IMR-90 (cell line): ENCODE results near the gene FARSB. TPM values are rescaled to one million over a fixed set of nuclear protein-coding genes. Genes with fewer than 3 reads are reported as not detected.

ENCODE experiments used
- ATAC-seq: fragments of 200-7000 bp; cut with Tn5 transposase; 2 replicates; pipeline ENCODE4 v1.9.1; 2020; ENCODE audit warnings: low read depth, mild to moderate bottlenecking, moderate library complexity
- BruUV-seq: library from RNA; stranded (reverse); fragments of 400-500 nt; replicated peaks from 2 replicates; lab custom pipeline; 2021; lab: Mats Ljungman, UMichigan
- CTCF ChIA-PET: fragments of 300-600 bp; formaldehyde crosslinking; extraction: SDS; loops from one replicate; lab custom pipeline; 2021; ENCODE audit warnings: antibody characterized with exemption; lab: Yijun Ruan, JAX
- POLR2A ChIA-PET: fragments of 300-600 bp; sonication (Branson Sonifier 250); formaldehyde crosslinking; loops from one replicate; lab custom pipeline; 2022; ENCODE audit warnings: antibody characterized with exemption; ENCODE audit not compliant: unreplicated experiment; lab: Charles Lee
- DNase-seq: peaks from one replicate; pipeline ENCODE4 v3.0.0; 2013
- H2AFZ ChIP-seq: replicated peaks from 2 replicates; pipeline ENCODE3; 2013; ENCODE audit warnings: low read length, mild to moderate bottlenecking; ENCODE audit not compliant: poor library complexity
- H2AK5ac ChIP-seq: 2 replicates; pipeline ENCODE4 v1.6.1; 2013; ENCODE audit warnings: low read depth, low read length, inconsistent platforms
- H2AK9ac ChIP-seq: replicated peaks from 2 replicates; pipeline ENCODE3; 2013; ENCODE audit warnings: mild to moderate bottlenecking, low read depth, low read length, moderate library complexity; ENCODE audit not compliant: poor library complexity
- H2BK120ac ChIP-seq: 2 replicates; pipeline ENCODE4 v1.6.1; 2013; ENCODE audit warnings: low read depth, low read length, inconsistent platforms
- H2BK15ac ChIP-seq: 3 replicates; pipeline ENCODE4 v1.6.1; 2013; ENCODE audit warnings: low read depth, low read length, inconsistent platforms
- H2BK20ac ChIP-seq: 2 replicates; pipeline ENCODE4 v1.6.1; 2013; ENCODE audit warnings: low read depth, mild to moderate bottlenecking, inconsistent platforms, low read length, moderate library complexity
- H2BK5ac ChIP-seq: 2 replicates; pipeline ENCODE4 v1.6.1; 2013; ENCODE audit warnings: mild to moderate bottlenecking, low read depth, low read length, inconsistent platforms; ENCODE audit not compliant: poor library complexity, severe bottlenecking
- H3K14ac ChIP-seq: replicated peaks from 2 replicates; pipeline ENCODE4 v1.6.1; 2013; ENCODE audit warnings: low read depth, low read length, inconsistent platforms
- H3K18ac ChIP-seq: 2 replicates; pipeline ENCODE4 v1.6.1; 2013; ENCODE audit warnings: low read depth, low read length, control low read depth
- H3K23ac ChIP-seq: 2 replicates; pipeline ENCODE4 v1.6.1; 2013; ENCODE audit warnings: low read depth, low read length, inconsistent platforms
- H3K27ac ChIP-seq: 2 replicates; pipeline ENCODE4 v1.5.1; 2013; ENCODE audit warnings: mild to moderate bottlenecking, control low read depth, low read length; ENCODE audit not compliant: insufficient read depth
- H3K27me3 ChIP-seq: 2 replicates; pipeline ENCODE4 v1.6.1; 2013; ENCODE audit warnings: low read length; ENCODE audit not compliant: control insufficient read depth, insufficient read depth
- H3K36me3 ChIP-seq: 2 replicates; pipeline ENCODE4 v1.6.1; 2013; ENCODE audit warnings: low read length, mixed read lengths; ENCODE audit not compliant: control insufficient read depth, insufficient read depth
- H3K4ac ChIP-seq: 2 replicates; pipeline ENCODE4 v1.6.1; 2013; ENCODE audit warnings: low read depth, low read length, inconsistent platforms
- H3K4me1 ChIP-seq: 2 replicates; pipeline ENCODE4 v1.6.1; 2013; ENCODE audit warnings: low read length, mixed read lengths; ENCODE audit not compliant: control insufficient read depth, insufficient read depth
- H3K4me2 ChIP-seq: 2 replicates; pipeline ENCODE4 v1.6.1; 2013; ENCODE audit warnings: low read depth, mild to moderate bottlenecking, control low read depth, low read length, moderate library complexity
- H3K4me3 ChIP-seq: 2 replicates; pipeline ENCODE4 v1.5.1; 2013; ENCODE audit warnings: low read depth, mild to moderate bottlenecking, control low read depth, low read length, moderate library complexity; ENCODE audit not compliant: insufficient read depth
- H3K56ac ChIP-seq: 2 replicates; pipeline ENCODE4 v1.6.1; 2013; ENCODE audit warnings: low read length, inconsistent platforms; ENCODE audit not compliant: insufficient read depth; ENCODE audit errors: extremely low read depth
- H3K79me1 ChIP-seq, 2 experiments: 2 replicates each; pipeline ENCODE4 v1.6.1; 2013; ENCODE audit warnings: low read length in 2 of 2, inconsistent platforms in 1 of 2, low read depth in 1 of 2
- H3K9ac ChIP-seq: 2 replicates; pipeline ENCODE4 v1.6.1; 2013; ENCODE audit warnings: low read depth, low read length, control low read depth
- H3K9me1 ChIP-seq: 2 replicates; pipeline ENCODE4 v1.6.1; 2013; ENCODE audit warnings: low read length, inconsistent platforms; ENCODE audit not compliant: insufficient read depth
- H3K9me3 ChIP-seq: 2 replicates; pipeline ENCODE4 v1.6.1; 2013; ENCODE audit warnings: low read length; ENCODE audit not compliant: control insufficient read depth, insufficient read depth
- H4K20me1 ChIP-seq: 2 replicates; pipeline ENCODE4 v1.6.1; 2013; ENCODE audit warnings: low read length, inconsistent platforms; ENCODE audit not compliant: insufficient read depth
- H4K5ac ChIP-seq: 2 replicates; pipeline ENCODE4 v1.6.1; 2013; ENCODE audit warnings: mild to moderate bottlenecking, low read depth, low read length, control low read depth
- H4K8ac ChIP-seq, 2 experiments: 2 replicates each; pipeline ENCODE4 v1.6.1; 2013; ENCODE audit warnings: low read depth in 2 of 2, low read length in 2 of 2, control low read depth in 1 of 2, inconsistent platforms in 1 of 2
- H4K91ac ChIP-seq: 2 replicates; pipeline ENCODE4 v1.6.1; 2013; ENCODE audit warnings: low read depth, low read length, inconsistent platforms; ENCODE audit not compliant: insufficient read depth
- BHLHE40 ChIP-seq: fragments of 150-350 bp; IDR thresholded peaks from 2 replicates; pipeline ENCODE4 v1.6.1; 2016; ENCODE audit warnings: mild to moderate bottlenecking, low read depth, low read length
- CEBPB ChIP-seq: IDR thresholded peaks from 2 replicates; pipeline ENCODE4 v1.6.1; 2012; ENCODE audit warnings: low read depth, low read length, improper control_type of control experiment
- CHD1 ChIP-seq: IDR thresholded peaks from 2 replicates; pipeline ENCODE4 v1.6.1; 2012; ENCODE audit warnings: low read depth, low read length, improper control_type of control experiment
- FOS ChIP-seq: fragments of 150-350 bp; IDR thresholded peaks from 2 replicates; pipeline ENCODE4 v1.6.1; 2016; ENCODE audit warnings: low read depth, low read length
- MAFK ChIP-seq: IDR thresholded peaks from 2 replicates; pipeline ENCODE4 v1.6.1; 2012; ENCODE audit warnings: low read depth, low read length, improper control_type of control experiment
- MAZ ChIP-seq: IDR thresholded peaks from 2 replicates; pipeline ENCODE4 v1.6.1; 2012; ENCODE audit warnings: low read depth, mild to moderate bottlenecking, low read length, improper control_type of control experiment, moderate library complexity, borderline replicate concordance
- MXI1 ChIP-seq: IDR thresholded peaks from 2 replicates; pipeline ENCODE4 v1.6.1; 2012; ENCODE audit warnings: low read depth, mild to moderate bottlenecking, low read length, moderate library complexity, borderline replicate concordance
- NFE2L2 ChIP-seq: fragments of 150-350 bp; IDR thresholded peaks from 2 replicates; pipeline ENCODE4 v1.6.1; 2016; ENCODE audit warnings: low read depth, mild to moderate bottlenecking, low read length
- POLR2A ChIP-seq: IDR thresholded peaks from 2 replicates; pipeline ENCODE4 v1.6.1; 2012; ENCODE audit warnings: mild to moderate bottlenecking, low read depth, low read length
- RAD21 ChIP-seq: IDR thresholded peaks from 2 replicates; pipeline ENCODE4 v1.6.1; 2012; ENCODE audit warnings: low read length, improper control_type of control experiment
- RCOR1 ChIP-seq: IDR thresholded peaks from 2 replicates; pipeline ENCODE4 v1.6.1; 2012; ENCODE audit warnings: mild to moderate bottlenecking, low read length, improper control_type of control experiment; ENCODE audit not compliant: insufficient replicate concordance
- RFX5 ChIP-seq: IDR thresholded peaks from 2 replicates; pipeline ENCODE4 v1.8.0; 2012; ENCODE audit warnings: low read depth, mild to moderate bottlenecking, low read length, moderate library complexity
- SMC3 ChIP-seq: fragments of 150-350 bp; IDR thresholded peaks from 2 replicates; pipeline ENCODE4 v1.6.1; 2016; ENCODE audit warnings: low read depth, mild to moderate bottlenecking, antibody characterized with exemption, low read length, moderate library complexity
- WGBS, 2 experiments: methylation state at CpG; one replicate each; pipeline versions ENCODE4 v1.1.5 to v1.1.7; 2013; ENCODE audit warnings: missing lambda C conversion rate in 2 of 2; ENCODE audit not compliant: insufficient read length in 1 of 2; ENCODE audit errors: extremely low coverage in 2 of 2; 5-methylcytosine and 5-hydroxymethylcytosine counted together
- dilution Hi-C: fragments of 300-500 bp; cut with HindIII; formaldehyde crosslinking; loops from one replicate; pipeline ENCODE4 v1.14.3; 2018; ENCODE audit warnings: low sequenced_read_pairs; ENCODE audit not compliant: unreplicated experiment
- in situ Hi-C: fragments of 300-500 bp; cut with MboI; formaldehyde crosslinking; loops from 3 replicates; pipeline ENCODE4 v1.14.3; 2019; ENCODE audit warnings: low sequenced_read_pairs, inconsistent platforms, mixed read lengths
- intact Hi-C: fragments of 100-400 bp; cut with micrococcal nuclease; formaldehyde crosslinking; loops from 2 replicates; pipeline ENCODE4 v1.10.0; 2022
- polyA plus RNA-seq, 3 experiments: library from polyadenylated mRNA; depleted of rRNA; stranded (reverse); fragments of >200 nt; gene quantifications; 2 replicates each; pipeline ENCODE4 v1.2.3, GENCODE V29; 2012; ENCODE audit warnings: low replicate concordance in 1 of 3
- total RNA-seq: library from RNA; depleted of rRNA; stranded (reverse); fragments of >200 nt; gene quantifications from 2 replicates; pipeline ENCODE4 v1.2.3, GENCODE V29; 2012
- TF ChIP-seq, protein P1 (sequence below): conservative IDR thresholded peaks from 2 replicates; pipeline ENCODE4 v1.5.1; 2012; ENCODE audit warnings: mild to moderate bottlenecking, low read depth, low read length, improper control_type of control experiment
- TF ChIP-seq, protein P2 (sequence below): fragments of 150-350 bp; IDR thresholded peaks from 2 replicates; pipeline ENCODE4 v1.6.1; 2017; ENCODE audit warnings: mild to moderate bottlenecking, antibody characterized with exemption, low read length, low read depth

The FARSB gene
- total and polyA plus RNA-seq, 2 of the 4 experiments (the other 2 are of a cell fraction) = 21.1 to 32.5 TPM

GRCh38 chr2:222545823-222546795 is 109.8 kb downstream of the FARSB start:
- Histone ChIP-seq H3K23ac (no peak overlapping the region), H2BK120ac (no peak overlapping the region), H3K27ac (no peak overlapping the region), H2AFZ (no peak overlapping the region), H3K79me1 (no peaks in the 10 kb centered on the region), H2BK15ac (no peak overlapping the region), H3K18ac (no peak overlapping the region), H4K8ac (no peak overlapping the region), H3K4me1 (no peaks in the 10 kb centered on the region), H2BK5ac (no peak overlapping the region), H4K20me1 (no peaks in the 10 kb centered on the region), H3K9me3 (no peaks in the 10 kb centered on the region), H2AK5ac (no peak overlapping the region), H4K5ac (no peak overlapping the region), H2BK20ac (no peak overlapping the region), H3K4me3 (no peak overlapping the region), H2AK9ac (no peak overlapping the region), H3K4ac (no peak overlapping the region), H3K56ac (no peak overlapping the region), H3K9ac (no peak overlapping the region), H4K91ac (no peak overlapping the region), H3K4me2 (no peak overlapping the region), H3K9me1 (no peaks in the 10 kb centered on the region), H3K36me3 (no peaks in the 10 kb centered on the region), H3K14ac (no peak overlapping the region), H3K27me3 (peaks cover 3% of the 10 kb centered on the region)
- dilution Hi-C loops (no loop called here), intact Hi-C loops (no loop called here), in situ Hi-C loops (no loop called here)
- WGBS, 2 experiments = no CpG with 5 or more reads among the region's 6 CpGs
- BruUV-seq = no TSS peak
- ATAC-seq (no peak), DNase-seq (no peak)
- ChIA-PET POLR2A (no interaction called here), CTCF (no interaction called here)
- no peak for TF ChIP-seq MAFK
- TF ChIP-seq NFE2L2 = no peak
- TF ChIP-seq BHLHE40 = no peak
- no peak for TF ChIP-seq SMC3
- no peak for TF ChIP-seq FOS
- TF ChIP-seq CEBPB = no peak
- TF ChIP-seq, protein P1, sequence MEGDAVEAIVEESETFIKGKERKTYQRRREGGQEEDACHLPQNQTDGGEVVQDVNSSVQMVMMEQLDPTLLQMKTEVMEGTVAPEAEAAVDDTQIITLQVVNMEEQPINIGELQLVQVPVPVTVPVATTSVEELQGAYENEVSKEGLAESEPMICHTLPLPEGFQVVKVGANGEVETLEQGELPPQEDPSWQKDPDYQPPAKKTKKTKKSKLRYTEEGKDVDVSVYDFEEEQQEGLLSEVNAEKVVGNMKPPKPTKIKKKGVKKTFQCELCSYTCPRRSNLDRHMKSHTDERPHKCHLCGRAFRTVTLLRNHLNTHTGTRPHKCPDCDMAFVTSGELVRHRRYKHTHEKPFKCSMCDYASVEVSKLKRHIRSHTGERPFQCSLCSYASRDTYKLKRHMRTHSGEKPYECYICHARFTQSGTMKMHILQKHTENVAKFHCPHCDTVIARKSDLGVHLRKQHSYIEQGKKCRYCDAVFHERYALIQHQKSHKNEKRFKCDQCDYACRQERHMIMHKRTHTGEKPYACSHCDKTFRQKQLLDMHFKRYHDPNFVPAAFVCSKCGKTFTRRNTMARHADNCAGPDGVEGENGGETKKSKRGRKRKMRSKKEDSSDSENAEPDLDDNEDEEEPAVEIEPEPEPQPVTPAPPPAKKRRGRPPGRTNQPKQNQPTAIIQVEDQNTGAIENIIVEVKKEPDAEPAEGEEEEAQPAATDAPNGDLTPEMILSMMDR = no peak
- no peak for TF ChIP-seq CHD1
- TF ChIP-seq POLR2A = no peak
- no peak for TF ChIP-seq RCOR1
- TF ChIP-seq MAZ = no peak
- TF ChIP-seq, protein P2, sequence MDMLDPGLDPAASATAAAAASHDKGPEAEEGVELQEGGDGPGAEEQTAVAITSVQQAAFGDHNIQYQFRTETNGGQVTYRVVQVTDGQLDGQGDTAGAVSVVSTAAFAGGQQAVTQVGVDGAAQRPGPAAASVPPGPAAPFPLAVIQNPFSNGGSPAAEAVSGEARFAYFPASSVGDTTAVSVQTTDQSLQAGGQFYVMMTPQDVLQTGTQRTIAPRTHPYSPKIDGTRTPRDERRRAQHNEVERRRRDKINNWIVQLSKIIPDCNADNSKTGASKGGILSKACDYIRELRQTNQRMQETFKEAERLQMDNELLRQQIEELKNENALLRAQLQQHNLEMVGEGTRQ = no peak
- TF ChIP-seq MXI1 = no peak
- no peak for TF ChIP-seq RAD21
- TF ChIP-seq RFX5 = no peak
